DND-41 (cell line): ENCODE results near the gene PTGES3L.

ENCODE experiments used
- CTCF ChIP-seq: IDR thresholded peaks from 2 replicates; pipeline ENCODE4 v1.5.1; 2012; ENCODE audit warnings: borderline replicate concordance, low read length, moderate library complexity, mild to moderate bottlenecking; ENCODE audit not compliant: poor library complexity, severe bottlenecking; ENCODE audit errors: extremely low read depth
- EZH2 ChIP-seq: IDR thresholded peaks from 3 replicates; pipeline ENCODE4 v1.6.1; 2012; ENCODE audit warnings: borderline replicate concordance, low read depth, mild to moderate bottlenecking, moderate library complexity, low read length, inconsistent platforms; ENCODE audit not compliant: severe bottlenecking

GRCh38 chr17:42967925-42968324 is 12.0 kb downstream of the PTGES3L start:
- TF ChIP-seq CTCF (no peak), EZH2 (no peak)
